HepG2 (cell line): ENCODE data around the gene SMO. TPM values are rescaled to one million over a fixed set of nuclear protein-coding genes. Genes with fewer than 3 reads are reported as not detected.

Experiments
- ATAC-seq: fragments of 200-7000 bp; cut with Tn5 transposase; 3 replicates; pipeline ENCODE4 v1.9.1; 2020; ENCODE audit warnings: mild to moderate bottlenecking, moderate library complexity
- BruUV-seq: library from RNA; stranded (reverse); fragments of 400-500 nt; replicated peaks from 2 replicates; lab custom pipeline; 2021; lab: Mats Ljungman, UMichigan
- CTCF ChIA-PET: fragments of 300-600 bp; formaldehyde crosslinking; extraction: SDS; loops from one replicate; lab custom pipeline; 2021; ENCODE audit warnings: low total read pairs, inconsistent platforms, low intra/inter-chr PET ratio; lab: Yijun Ruan, JAX
- POLR2A ChIA-PET: fragments of 350-600 bp; sonication (Branson Sonifier 250); formaldehyde crosslinking; loops from one replicate; lab custom pipeline; 2020; ENCODE audit warnings: antibody characterized with exemption, inconsistent platforms; lab: Yijun Ruan, JAX
- DNase-seq: peaks from one replicate; pipeline ENCODE4 v3.0.0-alpha.2; 2015; ENCODE audit warnings: low spot score
- FAIRE-seq: peaks from 3 replicates; lab custom pipeline; 2011; peaks lifted over from hg19 to GRCh38; lab: Jason Lieb, UNC
- H2AFZ ChIP-seq: one replicate; pipeline ENCODE4 v1.6.1; 2011; ENCODE audit warnings: low read length, inconsistent platforms
- H3K27ac ChIP-seq: fragments of 300-600 bp; 3 replicates; pipeline ENCODE4 v1.8.0; 2011; ENCODE audit warnings: mixed run types, mild to moderate bottlenecking, mixed read lengths, low read length, inconsistent platforms; ENCODE audit not compliant: insufficient read depth; ENCODE audit errors: extremely low read length
- H3K27me3 ChIP-seq, 2 experiments: fragments of 200-600 bp in 1 of 2; 2 replicates in 1 of 2; 3 replicates in 1 of 2; pipeline versions ENCODE4 v1.6.0 to v1.8.0; 2011; ENCODE audit warnings: low read length in 2 of 2, mild to moderate bottlenecking in 2 of 2, moderate library complexity in 2 of 2, inconsistent platforms in 1 of 2; ENCODE audit not compliant: insufficient read depth in 2 of 2, control insufficient read depth in 1 of 2
- H3K36me3 ChIP-seq, 2 experiments: fragments of 200-600 bp in 1 of 2; replicated peaks in 1 of 2; 2 replicates in 1 of 2; 3 replicates in 1 of 2; pipeline versions ENCODE4 v1.5.1 to v1.8.0; 2011; ENCODE audit warnings: low read length in 2 of 2, inconsistent platforms in 1 of 2; ENCODE audit not compliant: insufficient read depth in 2 of 2, control insufficient read depth in 1 of 2
- H3K4me1 ChIP-seq: 2 replicates; pipeline ENCODE4 v1.5.1; 2012; ENCODE audit warnings: low read length, inconsistent platforms; ENCODE audit not compliant: insufficient read depth
- H3K4me2 ChIP-seq: 2 replicates; pipeline ENCODE4 v1.6.0; 2011; ENCODE audit warnings: low read depth, low read length, inconsistent platforms
- H3K4me3 ChIP-seq, 3 experiments: fragments of 200-600 bp in 1 of 3; sonication (generic), shearing (Covaris generic) in 1 of 3; replicated peaks in 1 of 3; 2 replicates each; pipeline ENCODE4 v1.5.1; 2011 to 2016; ENCODE audit warnings: low read length in 3 of 3, inconsistent platforms in 2 of 3, low read depth in 2 of 3, mild to moderate bottlenecking in 2 of 3, control low read depth in 1 of 3, mixed read lengths in 1 of 3; ENCODE audit not compliant: insufficient read depth in 1 of 3
- H3K79me2 ChIP-seq: one replicate; pipeline ENCODE4 v1.6.1; 2011; ENCODE audit warnings: low read length, inconsistent platforms; ENCODE audit not compliant: insufficient read depth
- H3K9ac ChIP-seq: 2 replicates; pipeline ENCODE4 v1.6.0; 2011; ENCODE audit warnings: mild to moderate bottlenecking, low read depth, low read length, inconsistent platforms; ENCODE audit not compliant: insufficient read depth
- H3K9me3 ChIP-seq: 2 replicates; pipeline ENCODE4 v1.5.1; 2012; ENCODE audit warnings: mild to moderate bottlenecking, low read length
- H4K20me1 ChIP-seq: 2 replicates; pipeline ENCODE4 v1.6.0; 2011; ENCODE audit warnings: inconsistent platforms, mild to moderate bottlenecking, low read length, moderate library complexity; ENCODE audit not compliant: insufficient read depth
- ARHGAP35 ChIP-seq: sonication (generic); formaldehyde crosslinking; IDR thresholded peaks from 2 replicates; pipeline ENCODE4 v1.9.0; 2022; ENCODE audit warnings: mild to moderate bottlenecking, inconsistent platforms, moderate library complexity, missing genetic modification reagents, borderline replicate concordance
- CREM ChIP-seq, 2 experiments: sonication (generic) in 1 of 2; formaldehyde crosslinking in 1 of 2; IDR thresholded peaks; 2 replicates each; pipeline versions ENCODE4 v1.4.0 to v1.6.1; 2016 to 2020; ENCODE audit warnings: antibody characterized with exemption in 1 of 2, mild to moderate bottlenecking in 1 of 2, missing genetic modification reagents in 1 of 2
- FOXA1 ChIP-seq, 2 experiments: fragments of 450-650 bp in 1 of 2; sonication (generic) in 1 of 2; formaldehyde crosslinking in 1 of 2; IDR thresholded peaks; 2 replicates each; pipeline versions ENCODE4 v1.4.0 to v1.6.1; 2016 to 2020; ENCODE audit warnings: missing genetic modification reagents in 1 of 2
- GTF2F1 ChIP-seq: fragments of 150-350 bp; IDR thresholded peaks from 2 replicates; pipeline ENCODE4 v1.6.1; 2014; ENCODE audit warnings: low read length
- MED8 ChIP-seq: sonication (generic); formaldehyde crosslinking; IDR thresholded peaks from 2 replicates; pipeline ENCODE4 v1.8.1; 2023; ENCODE audit warnings: mild to moderate bottlenecking, missing genetic modification reagents; ENCODE audit not compliant: insufficient replicate concordance
- MTA3 ChIP-seq: sonication (generic); formaldehyde crosslinking; IDR thresholded peaks from 2 replicates; pipeline ENCODE4 v1.4.0; 2020; ENCODE audit warnings: missing genetic modification reagents
- NFE2L1 ChIP-seq: sonication (generic); formaldehyde crosslinking; IDR thresholded peaks from 2 replicates; pipeline ENCODE4 v1.4.0; 2020; ENCODE audit warnings: missing genetic modification reagents, mild to moderate bottlenecking, borderline replicate concordance
- NR2F6 ChIP-seq, 2 experiments: IDR thresholded peaks; 2 replicates each; pipeline ENCODE4 v1.6.1; 2016; ENCODE audit warnings: antibody characterized with exemption in 1 of 2, mild to moderate bottlenecking in 1 of 2
- POLR2A ChIP-seq, 2 experiments: IDR thresholded peaks; 2 replicates each; pipeline ENCODE4 v1.6.1; 2011; ENCODE audit warnings: low read depth in 2 of 2, low read length in 2 of 2, mild to moderate bottlenecking in 1 of 2, moderate library complexity in 1 of 2; ENCODE audit not compliant: insufficient read depth in 1 of 2
- REPIN1 ChIP-seq: sonication (generic); formaldehyde crosslinking; IDR thresholded peaks from 2 replicates; pipeline ENCODE4 v1.8.0; 2022; ENCODE audit warnings: missing genetic modification reagents, low read depth, mild to moderate bottlenecking, borderline replicate concordance
- RNF2 ChIP-seq: fragments of 450-650 bp; conservative IDR thresholded peaks from 2 replicates; pipeline ENCODE4 v1.6.1; 2016; ENCODE audit warnings: low read depth
- TBX2 ChIP-seq: sonication (generic); formaldehyde crosslinking; IDR thresholded peaks from 2 replicates; pipeline ENCODE4 v1.5.0; 2020; ENCODE audit warnings: missing genetic modification reagents, mild to moderate bottlenecking, borderline replicate concordance
- ZBTB42 ChIP-seq: sonication (generic); formaldehyde crosslinking; IDR thresholded peaks from 2 replicates; pipeline ENCODE4 v1.5.0; 2020; ENCODE audit warnings: mild to moderate bottlenecking, missing genetic modification reagents
- ZC3H13 ChIP-seq: sonication (generic); formaldehyde crosslinking; IDR thresholded peaks from 2 replicates; pipeline ENCODE4 v1.8.1; 2023; ENCODE audit warnings: mild to moderate bottlenecking, missing genetic modification reagents, moderate library complexity
- ZNF510 ChIP-seq: sonication (generic); formaldehyde crosslinking; IDR thresholded peaks from 2 replicates; pipeline ENCODE4 v1.4.0; 2020; ENCODE audit warnings: low read depth, mild to moderate bottlenecking, missing genetic modification reagents
- ZNF772 ChIP-seq: sonication (generic); formaldehyde crosslinking; IDR thresholded peaks from 2 replicates; pipeline ENCODE4 v1.5.0; 2020; ENCODE audit warnings: mild to moderate bottlenecking, missing genetic modification reagents
- ZNF850 ChIP-seq: sonication (generic); formaldehyde crosslinking; conservative IDR thresholded peaks from 2 replicates; pipeline ENCODE4 v1.9.0; 2021; ENCODE audit warnings: mild to moderate bottlenecking, missing genetic modification reagents
- WGBS: methylation state at CpG from one replicate; pipeline ENCODE4 v1.1.6; 2017; ENCODE audit warnings: low lambda C conversion rate; 5-methylcytosine and 5-hydroxymethylcytosine counted together
- in situ Hi-C: cut with HindIII; loops from 2 replicates; pipeline ENCODE4 v1.10.0; 2017; ENCODE audit warnings: low pct_unique_long_range_greater_than_20kb; ENCODE audit not compliant: extremely low pct_ligation_motif_present
- intact Hi-C: fragments of 100-400 bp; cut with micrococcal nuclease; formaldehyde crosslinking; loops from one replicate; pipeline ENCODE4 v1.10.0; 2022; ENCODE audit not compliant: unreplicated experiment
- polyA plus RNA-seq, 8 experiments: library from polyadenylated mRNA; depleted of rRNA in 3 of 8; stranded (reverse) in 7 of 8; unstranded in 1 of 8; fragments of >200 nt; fragmentation: Illumina TruSeq in 4 of 8; extraction: Trizol in 4 of 8; gene quantifications; 2 replicates each; pipeline versions ENCODE4 v1.2.1 to v1.2.3, GENCODE V29; 2011 to 2016; ENCODE audit warnings: low read depth in 4 of 8, missing spikeins in 1 of 8, mixed read lengths in 1 of 8; ENCODE audit not compliant: insufficient read depth in 1 of 8
- total RNA-seq, 5 experiments: library from RNA; depleted of rRNA; stranded (reverse); fragments of >200 nt; fragmentation: Illumina TruSeq; extraction: Trizol; gene quantifications; 2 replicates each; pipeline ENCODE4 v1.2.3, GENCODE V29; 2016; ENCODE audit warnings: low read depth in 1 of 5
- TF ChIP-seq, protein P1 (sequence below): IDR thresholded peaks from 2 replicates; pipeline ENCODE4 v1.6.1; 2012; ENCODE audit warnings: low read depth, low read length, improper control_type of control experiment
- TF ChIP-seq, protein P2 (sequence below): IDR thresholded peaks from 2 replicates; pipeline ENCODE4 v1.6.1; 2018; ENCODE audit warnings: missing genetic modification reagents, mild to moderate bottlenecking, missing compliant biosample characterization
- TF ChIP-seq, protein P3 (sequence below): sonication (generic); formaldehyde crosslinking; IDR thresholded peaks from 2 replicates; pipeline ENCODE4; 2020; ENCODE audit warnings: missing genetic modification reagents, mild to moderate bottlenecking, borderline replicate concordance

The SMO gene
- total and polyA plus RNA-seq, 2 of the 13 experiments (the other 11 are each of a cell fraction or from before 2014, with no cell fraction given) = 23.8 to 32.3 TPM

DNA sequence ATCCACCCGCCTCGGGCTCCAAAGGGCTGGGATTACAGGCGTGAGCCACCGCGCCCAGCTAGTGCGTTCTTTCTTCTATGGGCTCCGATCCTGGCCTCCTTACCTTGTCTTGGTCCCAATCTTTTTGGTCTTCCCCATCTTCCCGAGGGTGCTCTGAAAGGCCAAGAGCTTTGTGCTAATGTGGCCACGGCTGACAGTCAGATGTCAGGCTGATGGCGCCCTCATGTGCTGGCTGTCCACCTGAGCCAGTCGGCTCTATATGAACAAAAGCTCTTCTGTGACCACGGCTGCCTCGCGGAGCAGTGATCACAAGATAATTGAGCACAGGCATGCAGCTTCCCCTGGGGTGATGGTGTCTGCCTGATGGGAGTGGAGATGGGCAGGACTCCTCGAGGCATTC lies 25.4 kb downstream of the SMO start:
- no peak overlapping the region for H3K4me3 ChIP-seq
- H3K9me3 ChIP-seq = no peaks in the 10 kb centered on the region
- H3K4me2 ChIP-seq = peak overlapping the region; percentile 41; the same call in 1 of the 2 replicates
- peak; percentile 89 for FAIRE-seq
- H3K79me2 ChIP-seq = no peaks in the 10 kb centered on the region
- in situ Hi-C loops (loop anchor here (5.0 kb wide), 1 partner anchor 52 kb away; no protein-coding TSS in a partner anchor), intact Hi-C loops (loop anchor here (1.0 to 2.0 kb wide), 2 partner anchors 50 to 123 kb away; no protein-coding TSS in a partner anchor)
- H3K4me1 ChIP-seq = peaks cover 27% of the 10 kb centered on the region
- peak overlapping the region; percentile 31 for H3K27ac ChIP-seq
- BruUV-seq = no TSS peak
- H3K27me3 ChIP-seq = no peaks in the 10 kb centered on the region
- 44% methylated on average over 14 of the region's 15 CpGs for WGBS
- CTCF ChIA-PET = interaction anchor here (1.7 kb wide), 1 partner anchor 50 kb away, joined by 8 read pairs; no protein-coding TSS in a partner anchor
- no peaks in the 10 kb centered on the region; the same call in 1 of the 2 replicates for H4K20me1 ChIP-seq
- H3K36me3 ChIP-seq = peaks cover 10 to 21% of the 10 kb centered on the region in 2 experiments; a peak in 4 of 5 replicates
- H3K9ac ChIP-seq = no peak overlapping the region
- DNase-seq = peak; percentile 85
- H2AFZ ChIP-seq = no peak overlapping the region
- POLR2A ChIA-PET = interaction anchor here (0.9 to 1.5 kb wide), 4 partner anchors 10 to 122 kb away, joined by 3 to 4 read pairs (median 3); no protein-coding TSS in a partner anchor
- peak; percentile 82 for ATAC-seq
- no peak for TF ChIP-seq GTF2F1
- no peak for TF ChIP-seq ZBTB42 (CRISPR knock-in tag)
- TF ChIP-seq ZNF772 (CRISPR knock-in tag) = no peak
- TF ChIP-seq, protein P1, sequence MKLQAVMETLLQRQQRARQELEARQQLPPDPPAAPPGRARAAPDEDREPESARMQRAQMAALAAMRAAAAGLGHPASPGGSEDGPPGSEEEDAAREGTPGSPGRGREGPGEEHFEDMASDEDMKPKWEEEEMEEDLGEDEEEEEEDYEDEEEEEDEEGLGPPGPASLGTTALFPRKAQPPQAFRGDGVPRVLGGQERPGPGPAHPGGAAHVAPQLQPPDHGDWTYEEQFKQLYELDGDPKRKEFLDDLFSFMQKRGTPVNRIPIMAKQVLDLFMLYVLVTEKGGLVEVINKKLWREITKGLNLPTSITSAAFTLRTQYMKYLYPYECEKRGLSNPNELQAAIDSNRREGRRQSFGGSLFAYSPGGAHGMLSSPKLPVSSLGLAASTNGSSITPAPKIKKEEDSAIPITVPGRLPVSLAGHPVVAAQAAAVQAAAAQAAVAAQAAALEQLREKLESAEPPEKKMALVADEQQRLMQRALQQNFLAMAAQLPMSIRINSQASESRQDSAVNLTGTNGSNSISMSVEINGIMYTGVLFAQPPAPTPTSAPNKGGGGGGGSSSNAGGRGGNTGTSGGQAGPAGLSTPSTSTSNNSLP = no peak
- no peak for TF ChIP-seq ARHGAP35
- TF ChIP-seq MTA3 = no peak
- TF ChIP-seq NR2F6 (IDR thresholded peaks at IDR 0.05) = no peak
- no peak for TF ChIP-seq NR2F6 (CRISPR knock-in tag; IDR thresholded peaks at IDR 0.05)
- TF ChIP-seq TBX2 (CRISPR knock-in tag) = peak; percentile 25; the same call in 1 of the 2 replicates
- TF ChIP-seq RNF2 = no peak
- TF ChIP-seq, protein P2, sequence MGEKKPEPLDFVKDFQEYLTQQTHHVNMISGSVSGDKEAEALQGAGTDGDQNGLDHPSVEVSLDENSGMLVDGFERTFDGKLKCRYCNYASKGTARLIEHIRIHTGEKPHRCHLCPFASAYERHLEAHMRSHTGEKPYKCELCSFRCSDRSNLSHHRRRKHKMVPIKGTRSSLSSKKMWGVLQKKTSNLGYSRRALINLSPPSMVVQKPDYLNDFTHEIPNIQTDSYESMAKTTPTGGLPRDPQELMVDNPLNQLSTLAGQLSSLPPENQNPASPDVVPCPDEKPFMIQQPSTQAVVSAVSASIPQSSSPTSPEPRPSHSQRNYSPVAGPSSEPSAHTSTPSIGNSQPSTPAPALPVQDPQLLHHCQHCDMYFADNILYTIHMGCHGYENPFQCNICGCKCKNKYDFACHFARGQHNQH (CRISPR knock-in tag) = no peak
- TF ChIP-seq REPIN1 (CRISPR knock-in tag) = peak; percentile 71; the same call in 1 of the 2 replicates
- TF ChIP-seq FOXA1 (IDR thresholded peaks at IDR 0.05) = no peak
- TF ChIP-seq FOXA1 (CRISPR knock-in tag; IDR thresholded peaks at IDR 0.05) = no peak
- TF ChIP-seq NFE2L1 (CRISPR knock-in tag) = no peak
- TF ChIP-seq MED8 (CRISPR knock-in tag) = no peak
- no peak for TF ChIP-seq ZNF850 (CRISPR knock-in tag)
- TF ChIP-seq POLR2A (IDR thresholded peaks at IDR 0.05; ENCODE audit: insufficient read depth in 1 of 2, low read depth in 2 of 2, low read length in 2 of 2) = no peak
- no peak for TF ChIP-seq ZNF510 (CRISPR knock-in tag)
- TF ChIP-seq ZC3H13 (CRISPR knock-in tag) = no peak
- TF ChIP-seq, protein P3, sequence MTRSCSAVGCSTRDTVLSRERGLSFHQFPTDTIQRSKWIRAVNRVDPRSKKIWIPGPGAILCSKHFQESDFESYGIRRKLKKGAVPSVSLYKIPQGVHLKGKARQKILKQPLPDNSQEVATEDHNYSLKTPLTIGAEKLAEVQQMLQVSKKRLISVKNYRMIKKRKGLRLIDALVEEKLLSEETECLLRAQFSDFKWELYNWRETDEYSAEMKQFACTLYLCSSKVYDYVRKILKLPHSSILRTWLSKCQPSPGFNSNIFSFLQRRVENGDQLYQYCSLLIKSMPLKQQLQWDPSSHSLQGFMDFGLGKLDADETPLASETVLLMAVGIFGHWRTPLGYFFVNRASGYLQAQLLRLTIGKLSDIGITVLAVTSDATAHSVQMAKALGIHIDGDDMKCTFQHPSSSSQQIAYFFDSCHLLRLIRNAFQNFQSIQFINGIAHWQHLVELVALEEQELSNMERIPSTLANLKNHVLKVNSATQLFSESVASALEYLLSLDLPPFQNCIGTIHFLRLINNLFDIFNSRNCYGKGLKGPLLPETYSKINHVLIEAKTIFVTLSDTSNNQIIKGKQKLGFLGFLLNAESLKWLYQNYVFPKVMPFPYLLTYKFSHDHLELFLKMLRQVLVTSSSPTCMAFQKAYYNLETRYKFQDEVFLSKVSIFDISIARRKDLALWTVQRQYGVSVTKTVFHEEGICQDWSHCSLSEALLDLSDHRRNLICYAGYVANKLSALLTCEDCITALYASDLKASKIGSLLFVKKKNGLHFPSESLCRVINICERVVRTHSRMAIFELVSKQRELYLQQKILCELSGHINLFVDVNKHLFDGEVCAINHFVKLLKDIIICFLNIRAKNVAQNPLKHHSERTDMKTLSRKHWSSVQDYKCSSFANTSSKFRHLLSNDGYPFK (CRISPR knock-in tag) = peak; percentile 61; the same call in 1 of the 2 replicates
- no peak for TF ChIP-seq CREM (IDR thresholded peaks at IDR 0.05)
- TF ChIP-seq CREM (CRISPR knock-in tag; IDR thresholded peaks at IDR 0.05) = no peak
